Measurements from ENCODE around the gene CCDC172.

CCDC172 gene

DNA sequence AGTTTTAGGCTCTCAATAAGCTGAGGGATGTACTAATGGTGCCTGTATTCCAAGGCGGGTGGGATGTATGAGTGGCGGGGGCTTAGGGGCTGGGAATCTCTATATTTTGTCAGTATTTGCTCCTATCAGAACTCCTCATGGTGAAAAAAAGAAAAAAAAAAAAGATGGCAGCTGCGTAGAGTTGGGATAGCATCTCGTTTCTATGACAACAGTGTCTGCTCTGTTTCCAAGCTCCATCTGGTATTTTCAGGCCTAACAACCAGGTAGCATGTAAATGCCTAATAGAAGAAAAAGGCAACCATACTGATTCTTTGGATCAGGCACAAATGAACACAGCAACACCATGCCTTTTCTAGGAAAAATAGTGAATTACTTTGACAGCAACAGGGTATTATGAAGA, 11.7 kb upstream of the CCDC172 start:
- Histone ChIP-seq H3K4me3 (replicated peaks; ENCODE audit: low read depth, low read length) (no peak overlapping the region), H3K27me3 (replicated peaks; ENCODE audit: control insufficient read depth, insufficient read depth, low read length) (no peaks in the 10 kb centered on the region), H3K36me3 (ENCODE audit: control insufficient read depth, insufficient read depth, low read length) (no peaks in the 10 kb centered on the region)
- DNase-seq (ENCODE audit: extremely low read depth, insufficient read length), result no peak
- TF ChIP-seq CTCF (IDR thresholded peaks at IDR 0.05; ENCODE audit: insufficient read depth, low read length, poor library complexity, severe bottlenecking), result no peak

GRCh38 chr10:116316503-116316902, 7.7 kb upstream of the CCDC172 start:
- no peak for TF ChIP-seq CTCF (IDR thresholded peaks at IDR 0.05; ENCODE audit: insufficient read depth, low read length, poor library complexity, severe bottlenecking)
- no peak for DNase-seq (ENCODE audit: extremely low read depth, insufficient read length)
- Histone ChIP-seq H3K27me3 (replicated peaks; ENCODE audit: control insufficient read depth, insufficient read depth, low read length) (no peaks in the 10 kb centered on the region), H3K36me3 (ENCODE audit: control insufficient read depth, insufficient read depth, low read length) (no peaks in the 10 kb centered on the region), H3K4me3 (replicated peaks; ENCODE audit: low read depth, low read length) (no peak overlapping the region)

DNA sequence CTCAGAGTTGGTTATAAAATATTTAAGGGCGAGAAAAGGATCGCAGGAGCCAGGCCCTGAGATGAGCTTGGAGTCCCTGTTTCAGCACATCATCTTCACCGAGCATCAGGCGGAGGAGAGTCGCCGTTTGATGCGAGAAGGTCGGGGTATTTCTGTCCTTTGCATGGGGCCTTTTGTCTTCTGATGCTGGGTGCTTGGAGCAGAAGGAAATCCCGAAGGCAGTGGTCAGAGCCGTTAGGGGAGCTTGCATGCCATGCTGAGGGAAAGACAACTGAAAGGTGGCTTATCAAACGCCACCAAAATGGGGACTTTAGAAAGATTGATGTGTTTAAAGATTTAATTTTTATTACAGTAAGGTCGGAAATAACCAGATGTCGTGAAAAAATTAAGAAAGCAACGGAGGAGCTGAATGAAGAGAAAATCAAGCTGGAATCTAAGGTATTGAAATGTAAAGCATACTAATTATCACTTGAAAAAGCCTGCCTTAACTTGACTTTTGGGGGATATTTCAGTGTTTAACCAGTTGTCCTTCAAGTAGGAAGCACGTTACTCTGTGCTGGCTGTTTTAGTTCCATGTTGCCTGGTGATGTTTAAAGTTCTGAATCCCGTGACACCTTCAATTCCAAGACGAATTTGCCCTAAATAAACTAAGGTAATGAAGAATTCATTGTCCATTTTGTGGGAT, 845 bp downstream of the CCDC172 start:
- H3K36me3 ChIP-seq (ENCODE audit: control insufficient read depth, insufficient read depth, low read length), result no peaks in the 10 kb centered on the region
- TF ChIP-seq CTCF (IDR thresholded peaks at IDR 0.05; ENCODE audit: insufficient read depth, low read length, poor library complexity, severe bottlenecking), result no peak
- H3K27me3 ChIP-seq (replicated peaks; ENCODE audit: control insufficient read depth, insufficient read depth, low read length), result no peaks in the 10 kb centered on the region
- no peak for DNase-seq (ENCODE audit: extremely low read depth, insufficient read length)
- H3K4me3 ChIP-seq (replicated peaks; ENCODE audit: low read depth, low read length), result no peak overlapping the region

GRCh38 chr10:116325987-116326386, 1.7 kb downstream of the CCDC172 start:
- TF ChIP-seq CTCF (IDR thresholded peaks at IDR 0.05; ENCODE audit: insufficient read depth, low read length, poor library complexity, severe bottlenecking), result no peak
- Histone ChIP-seq H3K27me3 (replicated peaks; ENCODE audit: control insufficient read depth, insufficient read depth, low read length) (no peaks in the 10 kb centered on the region), H3K4me3 (replicated peaks; ENCODE audit: low read depth, low read length) (no peak overlapping the region), H3K36me3 (ENCODE audit: control insufficient read depth, insufficient read depth, low read length) (no peaks in the 10 kb centered on the region)
- no peak for DNase-seq (ENCODE audit: extremely low read depth, insufficient read length)

DNA sequence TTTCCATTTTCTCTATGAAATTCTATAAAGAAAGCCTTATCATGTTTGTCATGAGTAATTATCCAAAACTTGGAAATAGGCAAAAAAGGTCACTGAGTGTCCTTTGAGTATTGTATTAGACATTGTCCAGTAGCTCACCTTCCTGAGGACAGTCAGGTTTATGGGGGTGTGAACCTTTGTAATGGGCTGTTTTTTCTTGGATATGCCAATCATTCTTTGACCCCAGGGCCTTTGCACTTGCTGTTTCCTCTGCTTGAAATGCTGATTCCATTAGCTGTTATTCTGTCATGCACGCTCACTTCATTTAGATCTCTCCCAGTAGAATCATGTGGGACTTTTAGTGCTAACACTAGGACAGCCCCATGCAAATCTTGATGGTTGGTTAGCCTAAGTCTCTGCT, 4.9 kb downstream of the CCDC172 start:
- Histone ChIP-seq H3K27me3 (replicated peaks; ENCODE audit: control insufficient read depth, insufficient read depth, low read length) (no peaks in the 10 kb centered on the region), H3K36me3 (ENCODE audit: control insufficient read depth, insufficient read depth, low read length) (no peaks in the 10 kb centered on the region), H3K4me3 (replicated peaks; ENCODE audit: low read depth, low read length) (no peak overlapping the region)
- DNase-seq (ENCODE audit: extremely low read depth, insufficient read length), result no peak
- TF ChIP-seq CTCF (IDR thresholded peaks at IDR 0.05; ENCODE audit: insufficient read depth, low read length, poor library complexity, severe bottlenecking), result no peak

DNA sequence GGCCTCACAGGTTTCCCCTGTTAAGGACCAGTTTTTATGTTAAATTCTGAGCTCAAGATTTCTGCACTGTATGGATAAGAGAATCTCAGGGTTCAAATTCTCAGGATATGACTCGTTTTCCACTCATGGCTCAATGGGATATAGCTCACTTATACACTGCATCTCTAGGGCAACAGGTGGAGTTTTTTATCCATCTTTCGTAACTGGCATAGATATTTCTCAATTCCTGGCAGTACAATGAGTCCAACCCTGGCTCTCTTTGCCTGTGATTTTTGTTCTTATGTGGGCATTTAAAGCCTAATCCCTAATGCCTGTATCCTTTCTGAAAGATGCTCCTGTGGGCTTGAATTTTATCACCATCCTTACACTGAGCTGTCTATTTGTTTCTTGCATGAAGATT, 7.6 kb downstream of the CCDC172 start:
- no peak overlapping the region for H3K4me3 ChIP-seq (replicated peaks; ENCODE audit: low read depth, low read length)
- no peak for DNase-seq (ENCODE audit: extremely low read depth, insufficient read length)
- H3K27me3 ChIP-seq (replicated peaks; ENCODE audit: control insufficient read depth, insufficient read depth, low read length), result no peaks in the 10 kb centered on the region
- H3K36me3 ChIP-seq (ENCODE audit: control insufficient read depth, insufficient read depth, low read length), result no peaks in the 10 kb centered on the region
- TF ChIP-seq CTCF (IDR thresholded peaks at IDR 0.05; ENCODE audit: insufficient read depth, low read length, poor library complexity, severe bottlenecking), result no peak

Data from GM06990 (cell line).